HepG2 (cell line): Measurements from ENCODE around the gene DDAH1.

Experiments
- GMEB2 ChIP-seq: IDR thresholded peaks from 2 replicates; pipeline ENCODE4 v1.6.1; 2016; ENCODE audit warnings: missing biosample characterization, missing genetic modification reagents, low read depth
- KDM6A ChIP-seq: IDR thresholded peaks from 2 replicates; pipeline ENCODE4 v1.6.1; 2016; ENCODE audit warnings: low read depth
- TCF7L2 ChIP-seq: IDR thresholded peaks from 2 replicates; pipeline ENCODE4 v1.6.1; 2011; ENCODE audit warnings: mild to moderate bottlenecking, low read depth, low read length, moderate library complexity
- ZBTB43 ChIP-seq: sonication (generic); formaldehyde crosslinking; conservative IDR thresholded peaks from 2 replicates; pipeline ENCODE4 v1.4.0; 2020; ENCODE audit warnings: missing genetic modification reagents
- ZFP36L2 ChIP-seq: sonication (generic); formaldehyde crosslinking; IDR thresholded peaks from 2 replicates; pipeline ENCODE4 v1.4.0; 2020; ENCODE audit warnings: missing genetic modification reagents
- ZNF878 ChIP-seq: sonication (generic); formaldehyde crosslinking; IDR thresholded peaks from 2 replicates; pipeline ENCODE4 v1.8.1; 2023; ENCODE audit warnings: mild to moderate bottlenecking, missing genetic modification reagents, moderate library complexity

GRCh38 chr1:85361606-85362296 lies 103.2 kb downstream of the DDAH1 start:
- TF ChIP-seq ZBTB43 (CRISPR knock-in tag) (no peak), ZNF878 (no peak), ZFP36L2 (CRISPR knock-in tag) (no peak), GMEB2 (no peak), KDM6A (no peak), TCF7L2 (no peak)
